H1 (cell line): ENCODE data around the gene RASD2. TPM values are rescaled to one million over a fixed set of nuclear protein-coding genes. Genes with fewer than 3 reads are reported as not detected.

ENCODE experiments used
- CTCF ChIA-PET: fragments of 300-600 bp; sonication (Branson Sonifier 250); formaldehyde crosslinking; loops from one replicate; lab custom pipeline; 2021; ENCODE audit not compliant: partially characterized antibody; lab: Charles Lee
- POLR2A ChIA-PET: fragments of 300-600 bp; sonication (Branson Sonifier 250); formaldehyde crosslinking; loops from one replicate; lab custom pipeline; 2021; ENCODE audit warnings: inconsistent platforms; ENCODE audit not compliant: partially characterized antibody; lab: Charles Lee
- DNase-seq, 2 experiments: peaks; one replicate each; pipeline versions ENCODE4 v3.0.0 to v3.0.0-alpha.2; 2010 to 2022; ENCODE audit warnings: low spot score in 2 of 2, low read depth in 1 of 2, mixed read lengths in 1 of 2
- FAIRE-seq: peaks from 2 replicates; lab custom pipeline; 2011; peaks lifted over from hg19 to GRCh38; lab: Jason Lieb, UNC
- H2AFZ ChIP-seq: 2 replicates; pipeline ENCODE4 v1.8.1; 2012; ENCODE audit warnings: low read length, inconsistent platforms
- H2AK5ac ChIP-seq: 2 replicates; pipeline ENCODE4 v1.6.1; 2013; ENCODE audit warnings: low read depth, low read length
- H2BK120ac ChIP-seq: replicated peaks from 2 replicates; pipeline ENCODE3; 2013; ENCODE audit warnings: low read depth, low read length, inconsistent platforms
- H2BK12ac ChIP-seq: 2 replicates; pipeline ENCODE4 v1.6.1; 2013; ENCODE audit warnings: low read depth, low read length
- H2BK15ac ChIP-seq: 2 replicates; pipeline ENCODE4 v1.6.1; 2013; ENCODE audit warnings: low read length
- H2BK20ac ChIP-seq: 2 replicates; pipeline ENCODE4 v1.6.1; 2013; ENCODE audit warnings: low read length
- H2BK5ac ChIP-seq: 2 replicates; pipeline ENCODE4 v1.6.1; 2013; ENCODE audit warnings: low read depth, low read length
- H3K14ac ChIP-seq: 2 replicates; pipeline ENCODE4 v1.6.1; 2013; ENCODE audit warnings: inconsistent platforms; ENCODE audit not compliant: insufficient read length
- H3K18ac ChIP-seq: 2 replicates; pipeline ENCODE4 v1.6.1; 2013; ENCODE audit warnings: low read length; ENCODE audit errors: extremely low read depth
- H3K23ac ChIP-seq: 2 replicates; pipeline ENCODE4 v1.6.1; 2013; ENCODE audit warnings: inconsistent platforms; ENCODE audit not compliant: insufficient read length
- H3K23me2 ChIP-seq: 2 replicates; pipeline ENCODE4 v1.6.1; 2013; ENCODE audit warnings: low read depth, low read length
- H3K27ac ChIP-seq: 2 replicates; pipeline ENCODE4 v1.6.1; 2011; ENCODE audit warnings: low read depth, low read length, inconsistent platforms
- H3K27me3 ChIP-seq, 4 experiments: replicated peaks in 1 of 4; 1 replicate in 1 of 4; 2 replicates in 3 of 4; pipeline versions ENCODE4 v1.6.1 to v1.8.1; 2011 to 2013; ENCODE audit warnings: low read length in 3 of 4, mild to moderate bottlenecking in 3 of 4, inconsistent platforms in 2 of 4, mixed read lengths in 2 of 4, moderate library complexity in 1 of 4; ENCODE audit not compliant: control insufficient read depth in 3 of 4, insufficient read depth in 3 of 4; ENCODE audit errors: extremely low read depth in 1 of 4
- H3K36me3 ChIP-seq, 4 experiments: 2 replicates each; pipeline versions ENCODE4 v1.6.1 to v1.8.1; 2011 to 2013; ENCODE audit warnings: mild to moderate bottlenecking in 4 of 4, low read length in 3 of 4, moderate library complexity in 2 of 4, control low read depth in 1 of 4, inconsistent platforms in 1 of 4; ENCODE audit not compliant: insufficient read depth in 4 of 4, control insufficient read depth in 2 of 4
- H3K4ac ChIP-seq: replicated peaks from 2 replicates; pipeline ENCODE3; 2013; ENCODE audit warnings: low read length, low read depth, mixed read lengths, inconsistent platforms; ENCODE audit not compliant: insufficient read length
- H3K4me1 ChIP-seq, 4 experiments: replicated peaks in 1 of 4; 1 replicate in 1 of 4; 2 replicates in 3 of 4; pipeline versions ENCODE4 v1.6.1 to v1.8.1; 2011 to 2013; ENCODE audit warnings: low read length in 3 of 4, inconsistent platforms in 2 of 4, mixed read lengths in 1 of 4; ENCODE audit not compliant: insufficient read depth in 4 of 4, control insufficient read depth in 3 of 4
- H3K4me2 ChIP-seq, 2 experiments: 2 replicates each; pipeline versions ENCODE4 v1.6.1 to v1.8.1; 2011 to 2013; ENCODE audit warnings: low read depth in 2 of 2, low read length in 2 of 2, control low read depth in 1 of 2, inconsistent platforms in 1 of 2, mild to moderate bottlenecking in 1 of 2; ENCODE audit not compliant: insufficient read depth in 1 of 2
- H3K4me3 ChIP-seq, 4 experiments: fragments of 200-600, 300-600 bp in 1 of 4; sonication (generic), shearing (Covaris generic), sonication (Bioruptor Twin) in 1 of 4; 2 replicates each; pipeline versions ENCODE4 v1.5.1 to v1.8.1; 2011 to 2016; ENCODE audit warnings: low read length in 4 of 4, low read depth in 3 of 4, control low read depth in 2 of 4, inconsistent platforms in 2 of 4, mild to moderate bottlenecking in 2 of 4, mixed read lengths in 1 of 4, moderate library complexity in 1 of 4; ENCODE audit not compliant: insufficient read depth in 2 of 4; ENCODE audit errors: extremely low read depth in 1 of 4
- H3K56ac ChIP-seq: replicated peaks from 2 replicates; pipeline ENCODE3; 2013; ENCODE audit warnings: low read depth, mild to moderate bottlenecking, mixed read lengths, low read length, inconsistent platforms; ENCODE audit not compliant: insufficient read length
- H3K79me1 ChIP-seq: 2 replicates; pipeline ENCODE4 v1.6.1; 2013; ENCODE audit warnings: low read depth, low read length, control low read depth
- H3K79me2 ChIP-seq, 2 experiments: 2 replicates each; pipeline versions ENCODE4 v1.6.1 to v1.8.1; 2012 to 2013; ENCODE audit warnings: low read length in 2 of 2, mild to moderate bottlenecking in 2 of 2, inconsistent platforms in 1 of 2; ENCODE audit not compliant: insufficient read depth in 2 of 2, control insufficient read depth in 1 of 2
- H3K9ac ChIP-seq, 4 experiments: replicated peaks in 1 of 4; 1 replicate in 1 of 4; 2 replicates in 3 of 4; pipeline versions ENCODE4 v1.6.1 to v1.8.1; 2011 to 2013; ENCODE audit warnings: low read depth in 3 of 4, low read length in 3 of 4, control low read depth in 2 of 4, mild to moderate bottlenecking in 2 of 4, moderate library complexity in 2 of 4, inconsistent platforms in 1 of 4; ENCODE audit errors: extremely low read depth in 1 of 4
- H3K9me3 ChIP-seq, 2 experiments: 2 replicates each; pipeline versions ENCODE4 v1.6.1 to v1.8.1; 2012 to 2013; ENCODE audit warnings: mild to moderate bottlenecking in 2 of 2, moderate library complexity in 2 of 2, control low read depth in 1 of 2, inconsistent platforms in 1 of 2, low read depth in 1 of 2, low read length in 1 of 2, mixed read lengths in 1 of 2; ENCODE audit not compliant: insufficient read depth in 2 of 2
- H4K20me1 ChIP-seq, 2 experiments: replicated peaks in 1 of 2; 2 replicates each; pipeline versions ENCODE3 to v1.8.1; 2011 to 2013; ENCODE audit warnings: inconsistent platforms in 2 of 2, low read length in 2 of 2, mild to moderate bottlenecking in 1 of 2; ENCODE audit not compliant: insufficient read depth in 2 of 2, control insufficient read depth in 1 of 2
- H4K5ac ChIP-seq: 2 replicates; pipeline ENCODE4 v1.6.1; 2013; ENCODE audit warnings: low read length, low read depth, mixed read lengths, inconsistent platforms; ENCODE audit not compliant: insufficient read length
- H4K8ac ChIP-seq: 2 replicates; pipeline ENCODE4 v1.8.0; 2013; ENCODE audit warnings: mild to moderate bottlenecking, moderate library complexity, low read length, inconsistent platforms; ENCODE audit not compliant: insufficient read depth; ENCODE audit errors: extremely low read depth
- H4K91ac ChIP-seq: replicated peaks from 2 replicates; pipeline ENCODE3; 2013; ENCODE audit warnings: low read length, mixed read lengths, inconsistent platforms; ENCODE audit not compliant: insufficient read length
- CEBPB ChIP-seq: IDR thresholded peaks from 2 replicates; pipeline ENCODE4 v1.6.1; 2012; ENCODE audit warnings: low read depth, low read length
- FOSL1 ChIP-seq: IDR thresholded peaks from 2 replicates; pipeline ENCODE4 v1.6.1; 2011; ENCODE audit warnings: mild to moderate bottlenecking, low read depth, low read length, moderate library complexity; ENCODE audit not compliant: insufficient read depth
- GABPA ChIP-seq: IDR thresholded peaks from 2 replicates; pipeline ENCODE4 v1.6.1; 2011; ENCODE audit warnings: mild to moderate bottlenecking, low read length, moderate library complexity, borderline replicate concordance; ENCODE audit not compliant: insufficient read depth
- RAD21 ChIP-seq, 2 experiments: IDR thresholded peaks in 1 of 2; conservative IDR thresholded peaks in 1 of 2; 2 replicates each; pipeline ENCODE4 v1.6.1; 2011; ENCODE audit warnings: low read depth in 2 of 2, low read length in 2 of 2, improper control_type of control experiment in 1 of 2, inconsistent platforms in 1 of 2, mild to moderate bottlenecking in 1 of 2, moderate library complexity in 1 of 2
- TCF12 ChIP-seq: IDR thresholded peaks from 2 replicates; pipeline ENCODE4 v1.6.1; 2011; ENCODE audit warnings: low read depth, mild to moderate bottlenecking, low read length
- WGBS, 2 experiments: shearing (Covaris generic) in 1 of 2; methylation state at CpG; one replicate each; pipeline versions ENCODE4 v1.1.6 to v1.1.7; 2013 to 2015; ENCODE audit warnings: low lambda C conversion rate in 2 of 2, mixed read lengths in 2 of 2, inconsistent platforms in 1 of 2, low coverage in 1 of 2, missing lambda C conversion rate in 1 of 2; ENCODE audit not compliant: insufficient replicate concordance in 2 of 2, insufficient coverage in 1 of 2, insufficient read length in 1 of 2; ENCODE audit errors: extremely low coverage in 1 of 2, missing lambda C conversion rate in 1 of 2; 5-methylcytosine and 5-hydroxymethylcytosine counted together
- polyA plus RNA-seq, 7 experiments: library from polyadenylated mRNA; depleted of rRNA in 3 of 7; stranded (reverse) in 5 of 7; unstranded in 2 of 7; fragments of >200 nt in 5 of 7; fragments of 200-250 nt in 2 of 7; gene quantifications; 1 replicate in 5 of 7; 2 replicates in 1 of 7; 4 replicates in 1 of 7; pipeline versions ENCODE4 v1.2.1 to v1.2.3, GENCODE V29; 2011 to 2013; ENCODE audit warnings: missing spikeins in 2 of 7, mixed read lengths in 2 of 7
- total RNA-seq: library from RNA; stranded (reverse); fragmentation: NEBNext Ultra II Directional; extraction: Animal tissue kit (Norgen Biotek cat#: 25700); gene quantifications from 2 replicates; pipeline ENCODE4 v1.2.1, GENCODE V29; 2021

RASD2 gene
- total and polyA plus RNA-seq, 2 of the 8 experiments (the other 6 are each of a cell fraction or from before 2014, with no cell fraction given) = 1.9 to 5.1 TPM

DNA sequence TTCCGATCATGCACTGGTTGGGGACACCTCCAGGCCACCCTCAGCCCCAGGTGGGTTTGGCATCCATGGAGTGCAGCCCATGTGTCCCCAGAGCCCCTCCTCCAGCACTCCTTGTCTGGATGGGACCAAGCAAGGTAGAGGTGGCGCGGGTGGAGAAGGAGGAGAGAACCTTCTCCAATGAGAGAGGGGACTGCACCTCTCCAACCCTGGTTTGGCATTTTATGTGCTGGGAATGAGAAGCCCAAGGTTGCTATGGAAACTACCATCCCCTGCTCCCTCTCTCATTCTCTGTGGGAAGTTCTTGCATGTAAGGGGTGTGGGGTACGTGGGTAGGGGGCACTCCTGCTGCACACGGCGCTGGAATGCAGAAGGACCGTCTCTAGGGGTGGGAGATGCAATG is 21.8 kb upstream of the RASD2 start:
- H3K4me3 ChIP-seq = no peak overlapping the region
- no peak overlapping the region for H3K14ac ChIP-seq
- POLR2A ChIA-PET = no interaction called here
- no peak overlapping the region for H4K91ac ChIP-seq
- H3K4ac ChIP-seq = no peak overlapping the region
- no peaks in the 10 kb centered on the region for H4K20me1 ChIP-seq
- FAIRE-seq (no peak), DNase-seq (no peak)
- no peaks in the 10 kb centered on the region; the same call in 1 of the 2 replicates for H3K23me2 ChIP-seq
- H3K27me3 ChIP-seq = no peaks in the 10 kb centered on the region; a peak in 2 of 7 replicates
- no peak overlapping the region for H2AFZ ChIP-seq
- no peak overlapping the region for H3K27ac ChIP-seq
- H3K56ac ChIP-seq = no peak overlapping the region
- no peak overlapping the region for H4K8ac ChIP-seq
- H3K18ac ChIP-seq = no peak overlapping the region
- H3K4me1 ChIP-seq = peaks cover 0 to 6% (median 3%) of the 10 kb centered on the region in 4 experiments; a peak in 4 of 7 replicates
- H3K79me1 ChIP-seq = no peaks in the 10 kb centered on the region
- H3K36me3 ChIP-seq = no peaks in the 10 kb centered on the region
- H2BK5ac ChIP-seq = no peak overlapping the region
- WGBS, 2 experiments = 76% methylated on average over 4 of the region's 7 CpGs; no CpG with 5 or more reads in 1 of the 2 experiments
- no peak overlapping the region for H2AK5ac ChIP-seq
- CTCF ChIA-PET = interaction anchor here (0.9 to 2.2 kb wide), 3 partner anchors 17 to 89 kb away, joined by 3 to 8 read pairs (median 6); no protein-coding TSS in a partner anchor
- no peak overlapping the region for H4K5ac ChIP-seq
- H3K79me2 ChIP-seq = no peaks in the 10 kb centered on the region
- H2BK15ac ChIP-seq = no peak overlapping the region
- H2BK20ac ChIP-seq = no peak overlapping the region
- TF ChIP-seq GABPA = no peak
- TF ChIP-seq FOSL1 = no peak
- TF ChIP-seq TCF12 = no peak
- no peak for TF ChIP-seq RAD21 (IDR thresholded peaks at IDR 0.05 in 1 of 2, conservative IDR thresholded peaks at IDR 0.05 in 1 of 2; ENCODE audit: low read depth in 2 of 2, low read length in 2 of 2)
- TF ChIP-seq CEBPB = no peak
- H3K4me2 ChIP-seq = no peak overlapping the region
- no peak overlapping the region for H3K9ac ChIP-seq
- H2BK120ac ChIP-seq = no peak overlapping the region
- H2BK12ac ChIP-seq = no peak overlapping the region
- no peaks in the 10 kb centered on the region for H3K9me3 ChIP-seq
- no peak overlapping the region for H3K23ac ChIP-seq
